Activated B cell treated with CpG ODN at 0.5 μM for 24 hours (primary cell): ENCODE results near the gene TENT4A. TPM values are rescaled to one million over a fixed set of nuclear protein-coding genes. Genes with fewer than 3 reads are reported as not detected.

Source experiments
- ATAC-seq: fragments of 200-7000 bp; cut with Tn5 transposase; one replicate; pipeline ENCODE4 v1.10.0; 2021; ENCODE audit warnings: low read depth, mild to moderate bottlenecking, moderate library complexity
- CTCF ChIA-PET: fragments of 350-600 bp; sonication (Branson Sonifier 250); formaldehyde crosslinking; loops from one replicate; lab custom pipeline; 2021; ENCODE audit warnings: antibody characterized with exemption; lab: Charles Lee
- POLR2A ChIA-PET: fragments of 350-600 bp; sonication (Branson Sonifier 250); formaldehyde crosslinking; loops from one replicate; lab custom pipeline; 2021; ENCODE audit warnings: antibody characterized with exemption; lab: Charles Lee
- DNase-seq: peaks from one replicate; pipeline ENCODE4 v3.0.0; 2022
- H3K27ac Mint-ChIP-seq: one replicate; pipeline ENCODE4 v1.8.0; 2020; ENCODE audit warnings: mixed read lengths
- H3K27me3 Mint-ChIP-seq: one replicate; pipeline ENCODE4 v1.8.0; 2021; ENCODE audit warnings: mixed read lengths
- H3K36me3 Mint-ChIP-seq: one replicate; pipeline ENCODE4 v1.8.0; 2021; ENCODE audit warnings: low read depth, mixed read lengths
- H3K4me1 Mint-ChIP-seq: one replicate; pipeline ENCODE4 v1.8.0; 2021; ENCODE audit warnings: mixed read lengths
- H3K4me3 Mint-ChIP-seq: one replicate; pipeline ENCODE4 v1.8.0; 2020; ENCODE audit warnings: mild to moderate bottlenecking, mixed read lengths
- H3K9me3 Mint-ChIP-seq: one replicate; pipeline ENCODE4 v1.8.0; 2020; ENCODE audit warnings: mixed read lengths
- intact Hi-C: fragments of 100-400 bp; cut with micrococcal nuclease; formaldehyde crosslinking; loops from one replicate; pipeline ENCODE4 v1.15.1; 2024
- total RNA-seq: library from RNA; stranded (reverse); gene quantifications from 2 replicates; pipeline ENCODE4 v1.2.3, GENCODE V29; 2022
- TF ChIP-seq, protein P1 (sequence below): fragments of 200-600 bp; IDR thresholded peaks from one replicate; pipeline ENCODE4 v1.8.0; 2022; ENCODE audit warnings: antibody characterized with exemption, mild to moderate bottlenecking

The TENT4A gene
- total RNA-seq, 1 donor from 2014 or later, result 51.2 TPM

DNA sequence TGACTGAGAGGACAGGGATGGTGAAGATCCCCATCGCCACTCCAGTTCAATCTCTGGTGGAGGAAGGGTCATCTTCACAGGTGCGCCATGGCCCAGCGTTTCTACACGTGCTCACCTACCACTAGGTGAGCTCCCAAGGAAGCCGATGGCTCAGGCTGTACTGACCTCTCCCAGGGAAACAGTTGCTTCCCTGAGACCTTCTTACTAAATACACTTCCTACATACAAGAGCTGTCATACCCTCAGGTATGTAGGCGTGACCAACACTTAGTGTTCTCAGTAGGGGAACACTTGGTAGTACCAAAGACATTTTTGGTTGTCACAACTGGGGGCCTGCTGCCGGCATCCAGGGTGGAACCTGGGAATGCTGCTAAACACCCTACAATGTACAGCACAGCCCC, 75.2 kb downstream of the TENT4A start:
- Mint-ChIP-seq H3K27ac (no peak overlapping the region), H3K27me3 (peaks cover 24% of the 10 kb centered on the region), H3K9me3 (no peaks in the 10 kb centered on the region), H3K4me1 (no peaks in the 10 kb centered on the region), H3K36me3 (no peaks in the 10 kb centered on the region), H3K4me3 (no peak overlapping the region)
- no peak for ATAC-seq
- TF ChIP-seq, protein P1, sequence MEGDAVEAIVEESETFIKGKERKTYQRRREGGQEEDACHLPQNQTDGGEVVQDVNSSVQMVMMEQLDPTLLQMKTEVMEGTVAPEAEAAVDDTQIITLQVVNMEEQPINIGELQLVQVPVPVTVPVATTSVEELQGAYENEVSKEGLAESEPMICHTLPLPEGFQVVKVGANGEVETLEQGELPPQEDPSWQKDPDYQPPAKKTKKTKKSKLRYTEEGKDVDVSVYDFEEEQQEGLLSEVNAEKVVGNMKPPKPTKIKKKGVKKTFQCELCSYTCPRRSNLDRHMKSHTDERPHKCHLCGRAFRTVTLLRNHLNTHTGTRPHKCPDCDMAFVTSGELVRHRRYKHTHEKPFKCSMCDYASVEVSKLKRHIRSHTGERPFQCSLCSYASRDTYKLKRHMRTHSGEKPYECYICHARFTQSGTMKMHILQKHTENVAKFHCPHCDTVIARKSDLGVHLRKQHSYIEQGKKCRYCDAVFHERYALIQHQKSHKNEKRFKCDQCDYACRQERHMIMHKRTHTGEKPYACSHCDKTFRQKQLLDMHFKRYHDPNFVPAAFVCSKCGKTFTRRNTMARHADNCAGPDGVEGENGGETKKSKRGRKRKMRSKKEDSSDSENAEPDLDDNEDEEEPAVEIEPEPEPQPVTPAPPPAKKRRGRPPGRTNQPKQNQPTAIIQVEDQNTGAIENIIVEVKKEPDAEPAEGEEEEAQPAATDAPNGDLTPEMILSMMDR, result no peak
- CTCF ChIA-PET, result no interaction called here
- POLR2A ChIA-PET, result no interaction called here
- intact Hi-C loops, result no loop called here
- no peak for DNase-seq

DNA sequence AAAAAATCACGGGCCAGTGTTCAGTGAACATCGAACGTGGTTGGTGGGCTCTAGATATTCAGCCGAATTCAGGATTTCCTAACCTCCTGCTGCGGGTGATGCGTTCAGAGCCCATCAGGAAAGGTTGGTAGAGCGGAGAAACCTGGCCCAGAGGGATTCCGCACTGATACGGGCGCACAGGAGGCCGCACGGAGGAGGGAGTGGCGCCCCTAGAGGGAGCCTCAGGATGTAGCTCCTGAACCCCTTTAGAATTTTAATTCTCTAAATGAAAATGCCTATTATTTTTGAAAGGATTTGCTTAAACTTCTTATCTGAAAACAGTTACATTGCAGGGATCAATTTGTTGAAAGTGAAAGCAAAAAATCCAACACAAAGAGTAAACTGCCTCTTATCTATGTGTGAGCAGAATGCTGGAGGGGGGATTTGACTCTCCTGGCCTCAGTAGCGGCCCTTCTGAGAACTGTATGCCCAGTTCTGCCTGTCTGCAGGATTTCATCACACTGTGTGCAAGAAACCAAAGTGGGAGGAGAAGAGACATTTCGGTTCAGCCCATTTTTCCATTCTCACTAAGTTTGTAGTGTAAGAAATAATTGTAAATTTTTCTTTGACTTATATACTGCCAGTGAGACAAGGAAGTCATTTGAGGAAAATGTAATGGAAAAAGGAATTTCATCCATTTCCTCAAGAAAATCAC, 75.9 kb downstream of the TENT4A start:
- ATAC-seq, result no peak
- Mint-ChIP-seq H3K9me3 (no peaks in the 10 kb centered on the region), H3K27me3 (peaks cover 24% of the 10 kb centered on the region), H3K4me1 (no peaks in the 10 kb centered on the region), H3K4me3 (no peak overlapping the region), H3K27ac (no peak overlapping the region), H3K36me3 (no peaks in the 10 kb centered on the region)
- TF ChIP-seq, protein P1, result no peak
- CTCF ChIA-PET, result no interaction called here
- DNase-seq, result no peak
- intact Hi-C loops, result no loop called here
- POLR2A ChIA-PET, result no interaction called here

DNA sequence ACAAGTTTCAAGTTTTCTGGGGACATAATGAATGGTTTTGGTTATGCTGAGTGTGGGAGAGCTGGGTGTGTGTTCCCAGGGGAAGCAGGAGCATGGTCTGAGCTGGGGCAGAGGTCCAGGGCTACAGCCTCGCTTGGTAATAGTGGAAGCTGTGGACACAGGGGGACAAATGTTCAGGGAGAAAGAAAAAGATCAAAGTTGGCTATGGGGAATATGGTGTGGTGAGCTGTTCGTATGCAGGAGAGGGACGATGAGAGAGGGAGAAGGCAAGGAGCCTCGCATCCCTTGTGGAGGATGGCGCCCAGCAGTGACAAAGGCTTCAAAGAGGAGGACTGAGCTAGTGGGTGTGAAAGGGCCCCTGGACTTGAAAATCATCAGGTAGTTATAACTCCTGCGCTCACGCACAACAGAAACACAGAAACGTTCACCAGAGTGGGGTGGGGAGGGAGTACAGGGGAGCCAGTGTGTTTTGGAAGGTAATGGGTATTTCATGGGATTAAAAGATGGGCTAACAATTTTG, 77.2 kb downstream of the TENT4A start:
- H3K4me3 Mint-ChIP-seq, result no peak overlapping the region

DNA sequence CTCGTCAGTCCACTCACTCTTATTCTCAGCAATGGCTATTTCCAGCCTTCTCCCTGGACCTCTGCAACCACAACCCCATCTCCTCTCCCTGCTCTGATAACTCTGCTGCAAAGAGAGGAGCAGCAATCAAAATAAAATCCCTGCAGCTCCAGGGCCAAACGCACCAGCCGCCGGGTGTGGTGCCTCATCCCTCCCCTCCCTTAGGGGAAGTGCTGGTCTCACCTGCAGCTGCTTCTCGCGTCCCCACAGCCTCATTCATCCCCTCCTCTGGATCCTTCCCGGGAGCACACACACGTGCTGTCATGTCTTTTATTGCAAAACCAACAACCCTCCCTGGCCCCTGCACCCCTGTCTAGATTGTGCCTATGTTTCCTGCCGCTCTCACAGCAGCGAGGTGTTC, 77.8 kb downstream of the TENT4A start:
- H3K27ac Mint-ChIP-seq, result no peak overlapping the region
- H3K36me3 Mint-ChIP-seq, result no peaks in the 10 kb centered on the region
- POLR2A ChIA-PET, result no interaction called here
- no peak overlapping the region for H3K4me3 Mint-ChIP-seq
- CTCF ChIA-PET, result no interaction called here
- no peaks in the 10 kb centered on the region for H3K9me3 Mint-ChIP-seq
- H3K27me3 Mint-ChIP-seq, result peaks cover 24% of the 10 kb centered on the region
- TF ChIP-seq, protein P1, result no peak
- ATAC-seq, result no peak
- no peak for DNase-seq
- intact Hi-C loops, result no loop called here
- no peaks in the 10 kb centered on the region for H3K4me1 Mint-ChIP-seq

More for the DNA sequence above, 77.2 kb downstream of the TENT4A start:
- intact Hi-C loops, result no loop called here
- Mint-ChIP-seq H3K27ac (no peak overlapping the region), H3K4me1 (no peaks in the 10 kb centered on the region), H3K9me3 (no peaks in the 10 kb centered on the region), H3K36me3 (no peaks in the 10 kb centered on the region), H3K27me3 (peaks cover 24% of the 10 kb centered on the region)
- DNase-seq (no peak), ATAC-seq (no peak)
- POLR2A ChIA-PET, result no interaction called here
- TF ChIP-seq, protein P1, result no peak
- CTCF ChIA-PET, result no interaction called here

DNA sequence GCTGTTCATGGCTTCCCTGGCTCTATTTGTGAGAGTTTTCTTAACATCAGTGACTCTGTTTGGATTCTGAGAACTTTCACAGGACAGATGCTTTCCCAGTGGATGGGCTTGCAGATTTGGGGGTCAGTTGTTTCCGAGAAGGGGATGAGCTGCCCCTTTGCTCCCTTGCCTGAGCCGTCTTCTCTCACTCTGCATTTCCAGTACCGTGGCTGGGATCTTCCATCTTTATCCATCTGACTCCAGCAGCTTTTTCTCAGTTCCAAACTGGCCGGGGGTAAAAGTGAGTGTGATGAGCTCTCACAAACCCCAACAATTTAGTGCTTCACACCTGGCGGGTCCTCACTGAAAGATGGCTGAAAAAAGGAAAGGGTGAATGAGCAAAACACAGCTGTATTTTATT, 79.1 kb downstream of the TENT4A start:
- Mint-ChIP-seq H3K36me3 (no peaks in the 10 kb centered on the region), H3K4me3 (no peak overlapping the region), H3K27ac (no peak overlapping the region), H3K4me1 (no peaks in the 10 kb centered on the region), H3K27me3 (peaks cover 24% of the 10 kb centered on the region), H3K9me3 (no peaks in the 10 kb centered on the region)
- no peak for DNase-seq
- POLR2A ChIA-PET, result no interaction called here
- TF ChIP-seq, protein P1, result no peak
- CTCF ChIA-PET, result no interaction called here
- ATAC-seq, result no peak
- intact Hi-C loops, result no loop called here
